Hepatocyte (in vitro differentiated cells): ENCODE results near the gene TMA7B. TPM values are rescaled to one million over a fixed set of nuclear protein-coding genes. Genes with fewer than 3 reads are reported as not detected.

Experiments used
- DNase-seq: peaks from one replicate; pipeline ENCODE4 v3.0.0-alpha.2; 2016; ENCODE audit warnings: low spot score
- H2AFZ ChIP-seq: fragments of 200-600 bp; sonication (generic); 2 replicates; pipeline ENCODE4 v1.6.0; 2016; ENCODE audit warnings: antibody characterized with exemption, mild to moderate bottlenecking
- H3K27ac ChIP-seq: fragments of 200-600 bp; sonication (generic); 2 replicates; pipeline ENCODE4 v1.5.1; 2016; ENCODE audit warnings: mild to moderate bottlenecking
- H3K27me3 ChIP-seq: fragments of 200-600 bp; sonication (generic); 2 replicates; pipeline ENCODE4 v1.6.1; 2016
- H3K36me3 ChIP-seq: fragments of 200-600 bp; sonication (generic); replicated peaks from 2 replicates; pipeline ENCODE4 v1.5.1; 2016; ENCODE audit warnings: low read depth; ENCODE audit not compliant: insufficient read depth
- H3K4me1 ChIP-seq: fragments of 200-600 bp; sonication (generic); 2 replicates; pipeline ENCODE4 v1.5.1; 2016; ENCODE audit warnings: mild to moderate bottlenecking, moderate library complexity; ENCODE audit not compliant: insufficient read depth
- H3K4me2 ChIP-seq: fragments of 200-600 bp; sonication (generic); 2 replicates; pipeline ENCODE4 v1.6.0; 2016
- H3K4me3 ChIP-seq: fragments of 200-600 bp; sonication (generic); 2 replicates; pipeline ENCODE4 v1.5.1; 2016; ENCODE audit warnings: mild to moderate bottlenecking
- H3K79me2 ChIP-seq: fragments of 200-600 bp; sonication (generic); 2 replicates; pipeline ENCODE4 v1.6.0; 2017; ENCODE audit warnings: mild to moderate bottlenecking
- H3K9me2 ChIP-seq: fragments of 200-600 bp; sonication (generic); replicated peaks from 2 replicates; pipeline ENCODE4 v1.6.0; 2017; ENCODE audit warnings: mild to moderate bottlenecking; ENCODE audit not compliant: insufficient read depth
- H3K9me3 ChIP-seq: fragments of 200-600 bp; sonication (generic); 2 replicates; pipeline ENCODE4 v1.5.1; 2016; ENCODE audit warnings: low read depth, mild to moderate bottlenecking
- H4K20me1 ChIP-seq: fragments of 200-600 bp; sonication (generic); 2 replicates; pipeline ENCODE4 v1.6.0; 2016; ENCODE audit warnings: mild to moderate bottlenecking; ENCODE audit not compliant: insufficient read depth, poor library complexity, severe bottlenecking
- EZH2 ChIP-seq: fragments of 200-600 bp; sonication (generic); IDR thresholded peaks from 2 replicates; pipeline ENCODE4 v1.6.1; 2016; ENCODE audit warnings: antibody characterized with exemption, mild to moderate bottlenecking, borderline replicate concordance
- EZH2phosphoT487 ChIP-seq: fragments of 200-600 bp; sonication (generic); IDR thresholded peaks from one replicate; pipeline ENCODE4 v1.6.1; 2018; ENCODE audit warnings: antibody characterized with exemption, mild to moderate bottlenecking, low read depth, moderate library complexity; ENCODE audit not compliant: unreplicated experiment, severe bottlenecking
- WGBS: methylation state at CpG from one replicate; pipeline ENCODE4 v1.1.6; 2016; ENCODE audit warnings: low lambda C conversion rate; ENCODE audit errors: missing lambda C conversion rate; 5-methylcytosine and 5-hydroxymethylcytosine counted together
- polyA plus RNA-seq: library from polyadenylated mRNA; unstranded; fragments of >200 nt; fragmentation: Nextera tagmentation; extraction: Ambion mirVana; gene quantifications from 2 replicates; pipeline ENCODE4 v1.2.1, GENCODE V29; 2016
- total RNA-seq: library from RNA; depleted of rRNA; stranded (reverse); fragments of >200 nt; gene quantifications from 2 replicates; pipeline ENCODE4 v1.2.3, GENCODE V29; 2014
- TF ChIP-seq, protein P1 (sequence below): fragments of 200-600 bp; sonication (generic); IDR thresholded peaks from 2 replicates; pipeline ENCODE4 v1.5.1; 2016; ENCODE audit warnings: antibody characterized with exemption, mild to moderate bottlenecking; ENCODE audit not compliant: poor library complexity

TMA7B gene
- total and polyA plus RNA-seq, 2 experiments from 2014 or later, result not detected

DNA sequence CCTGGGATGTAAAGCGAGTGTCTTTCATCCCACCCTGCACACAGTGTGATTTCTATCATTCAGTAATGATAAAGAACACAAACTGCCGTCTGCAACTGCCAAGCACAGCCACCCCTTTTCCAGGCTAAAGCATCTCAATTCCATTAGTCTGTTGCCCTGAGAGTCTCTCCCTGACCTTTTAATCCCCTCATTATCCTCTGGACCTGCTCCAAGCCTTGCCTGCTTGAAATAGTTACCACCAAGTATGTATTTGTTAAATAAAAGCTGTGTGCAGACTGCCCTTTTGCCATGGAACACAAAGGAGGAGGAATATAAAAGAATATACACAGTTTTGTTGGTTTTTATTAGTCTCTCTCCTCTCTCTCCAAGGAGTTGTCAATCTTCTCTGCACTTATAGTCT lies 46.3 kb upstream of the TMA7B start:
- 39% methylated on average over 2 of the region's 2 CpGs for WGBS
- no peaks in the 10 kb centered on the region for H4K20me1 ChIP-seq
- no peak for DNase-seq
- H3K79me2 ChIP-seq, result no peaks in the 10 kb centered on the region
- no peaks in the 10 kb centered on the region for H3K9me3 ChIP-seq
- peaks cover 8% of the 10 kb centered on the region for H3K4me1 ChIP-seq
- no peak overlapping the region for H3K4me2 ChIP-seq
- H3K36me3 ChIP-seq, result no peaks in the 10 kb centered on the region
- H3K27ac ChIP-seq, result no peak overlapping the region
- H3K27me3 ChIP-seq, result peaks cover 9% of the 10 kb centered on the region
- no peaks in the 10 kb centered on the region for H3K9me2 ChIP-seq
- TF ChIP-seq EZH2 (no peak), EZH2phosphoT487 (no peak)
- TF ChIP-seq, protein P1, sequence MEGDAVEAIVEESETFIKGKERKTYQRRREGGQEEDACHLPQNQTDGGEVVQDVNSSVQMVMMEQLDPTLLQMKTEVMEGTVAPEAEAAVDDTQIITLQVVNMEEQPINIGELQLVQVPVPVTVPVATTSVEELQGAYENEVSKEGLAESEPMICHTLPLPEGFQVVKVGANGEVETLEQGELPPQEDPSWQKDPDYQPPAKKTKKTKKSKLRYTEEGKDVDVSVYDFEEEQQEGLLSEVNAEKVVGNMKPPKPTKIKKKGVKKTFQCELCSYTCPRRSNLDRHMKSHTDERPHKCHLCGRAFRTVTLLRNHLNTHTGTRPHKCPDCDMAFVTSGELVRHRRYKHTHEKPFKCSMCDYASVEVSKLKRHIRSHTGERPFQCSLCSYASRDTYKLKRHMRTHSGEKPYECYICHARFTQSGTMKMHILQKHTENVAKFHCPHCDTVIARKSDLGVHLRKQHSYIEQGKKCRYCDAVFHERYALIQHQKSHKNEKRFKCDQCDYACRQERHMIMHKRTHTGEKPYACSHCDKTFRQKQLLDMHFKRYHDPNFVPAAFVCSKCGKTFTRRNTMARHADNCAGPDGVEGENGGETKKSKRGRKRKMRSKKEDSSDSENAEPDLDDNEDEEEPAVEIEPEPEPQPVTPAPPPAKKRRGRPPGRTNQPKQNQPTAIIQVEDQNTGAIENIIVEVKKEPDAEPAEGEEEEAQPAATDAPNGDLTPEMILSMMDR, result no peak
- no peak overlapping the region for H3K4me3 ChIP-seq
- no peak overlapping the region for H2AFZ ChIP-seq

DNA sequence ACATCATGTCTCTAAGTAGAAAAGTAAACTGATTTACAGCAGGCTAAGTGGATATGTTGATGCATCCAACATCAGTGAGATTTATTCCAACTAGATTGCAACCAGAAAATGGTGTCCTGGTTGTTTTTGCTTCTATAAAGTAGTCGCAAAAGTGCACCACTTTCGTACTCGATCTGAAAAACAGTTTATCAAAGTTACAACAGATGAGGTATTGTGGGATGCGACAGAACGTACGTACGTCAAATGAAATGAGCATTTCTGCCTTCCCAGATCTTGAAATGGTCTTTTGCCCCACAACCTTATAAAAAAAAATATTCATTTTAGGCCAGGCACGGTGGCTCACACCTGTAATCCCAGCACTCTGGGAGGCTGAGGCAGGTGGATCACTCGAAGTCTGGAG lies 45.6 kb upstream of the TMA7B start:
- no peak for TF ChIP-seq EZH2
- no peak for TF ChIP-seq EZH2phosphoT487
- TF ChIP-seq, protein P1, result no peak
- peaks cover 8% of the 10 kb centered on the region for H3K4me1 ChIP-seq
- H3K4me2 ChIP-seq, result no peak overlapping the region
- no peaks in the 10 kb centered on the region for H4K20me1 ChIP-seq
- no peaks in the 10 kb centered on the region for H3K36me3 ChIP-seq
- no peaks in the 10 kb centered on the region for H3K9me3 ChIP-seq
- peaks cover 9% of the 10 kb centered on the region for H3K27me3 ChIP-seq
- DNase-seq, result no peak
- 95% methylated on average over 9 of the region's 9 CpGs for WGBS
- no peak overlapping the region for H3K27ac ChIP-seq
- no peaks in the 10 kb centered on the region for H3K79me2 ChIP-seq
- no peak overlapping the region for H2AFZ ChIP-seq
- H3K9me2 ChIP-seq, result no peaks in the 10 kb centered on the region
- no peak overlapping the region for H3K4me3 ChIP-seq

DNA sequence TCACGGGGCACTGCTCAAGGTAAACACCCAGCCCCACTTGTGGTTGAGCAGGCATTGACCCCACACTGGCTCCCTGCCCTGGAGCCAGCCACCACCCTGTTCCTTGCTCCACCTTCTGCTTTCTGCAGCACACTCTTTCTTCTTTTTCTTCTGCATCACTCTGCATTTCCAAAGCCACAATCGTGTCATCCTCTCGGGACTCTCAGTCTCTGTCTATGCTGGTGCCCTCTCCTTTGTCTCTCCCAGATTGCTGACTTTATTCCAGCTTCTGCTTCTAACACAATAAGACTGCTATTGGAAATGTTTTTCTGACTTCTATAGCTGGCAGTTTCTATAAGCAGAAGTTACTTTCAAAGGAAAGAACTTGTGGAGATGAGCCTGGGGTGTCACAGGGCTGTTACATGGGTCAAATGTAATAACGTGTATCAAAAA lies 44.9 kb upstream of the TMA7B start:
- no peaks in the 10 kb centered on the region for H4K20me1 ChIP-seq
- no peak overlapping the region for H3K4me2 ChIP-seq
- H3K79me2 ChIP-seq, result no peaks in the 10 kb centered on the region
- no peak for DNase-seq
- peaks cover 9% of the 10 kb centered on the region for H3K27me3 ChIP-seq
- no peak overlapping the region for H2AFZ ChIP-seq
- H3K4me3 ChIP-seq, result no peak overlapping the region
- no peak for TF ChIP-seq EZH2phosphoT487
- no peaks in the 10 kb centered on the region for H3K9me3 ChIP-seq
- no peak overlapping the region for H3K27ac ChIP-seq
- no peaks in the 10 kb centered on the region for H3K9me2 ChIP-seq
- 63% methylated on average over 4 of the region's 4 CpGs for whole genome bisulfite sequencing
- H3K4me1 ChIP-seq, result peaks cover 8% of the 10 kb centered on the region
- no peaks in the 10 kb centered on the region for H3K36me3 ChIP-seq

DNA sequence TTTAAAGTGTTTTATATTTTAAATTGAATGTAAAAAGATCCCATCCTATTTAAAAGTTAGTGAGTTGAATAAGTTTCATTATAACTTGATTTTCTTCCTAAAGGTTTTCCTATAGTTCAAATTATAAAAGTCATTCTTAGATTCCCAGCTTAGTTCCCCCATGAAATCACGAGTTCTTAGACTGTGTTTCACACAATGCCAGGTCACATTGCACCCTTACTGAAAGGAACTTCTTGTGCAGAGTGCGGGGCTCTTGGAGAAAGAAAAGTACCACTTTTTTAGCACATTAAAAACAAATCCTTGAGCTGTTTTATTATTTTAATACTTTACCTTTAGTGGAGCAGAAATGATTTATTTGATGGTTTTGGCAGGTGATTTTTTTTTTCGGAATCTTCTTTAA lies 43.7 kb upstream of the TMA7B start:
- no peaks in the 10 kb centered on the region for H3K9me2 ChIP-seq
- no peak overlapping the region for H3K4me2 ChIP-seq
- no peak for TF ChIP-seq EZH2
- TF ChIP-seq, protein P1, result no peak
- H2AFZ ChIP-seq, result no peak overlapping the region
- H3K27ac ChIP-seq, result no peak overlapping the region
- no peaks in the 10 kb centered on the region for H3K9me3 ChIP-seq
- peaks cover 9% of the 10 kb centered on the region for H3K27me3 ChIP-seq
- H3K36me3 ChIP-seq, result no peaks in the 10 kb centered on the region
- peaks cover 8% of the 10 kb centered on the region for H3K4me1 ChIP-seq
- no peaks in the 10 kb centered on the region for H4K20me1 ChIP-seq
- DNase-seq, result no peak
- 93% methylated on average over 3 of the region's 3 CpGs for WGBS
- no peaks in the 10 kb centered on the region for H3K79me2 ChIP-seq
- no peak overlapping the region for H3K4me3 ChIP-seq
